Suprapubic skin (tissue), 4 donors: ENCODE data around the gene MCM8. TPM values are rescaled to one million over a fixed set of nuclear protein-coding genes. Genes with fewer than 3 reads are reported as not detected.

ENCODE experiments used
- DNase-seq, 2 donors: peaks; one replicate each; pipeline ENCODE4 v3.0.0-alpha.2; 2019; ENCODE audit warnings: low spot score in 2 of 2
- H3K27ac ChIP-seq: fragments of 200-600 bp; sonication (generic); one replicate; pipeline ENCODE4 v1.5.1; 2019
- H3K27me3 ChIP-seq: fragments of 200-600 bp; sonication (generic); one replicate; pipeline ENCODE4 v1.5.1; 2019
- H3K36me3 ChIP-seq: fragments of 200-600 bp; sonication (generic); one replicate; pipeline ENCODE4 v1.5.1; 2019
- H3K4me1 ChIP-seq: fragments of 200-600 bp; sonication (generic); one replicate; pipeline ENCODE4 v1.5.1; 2019
- H3K4me3 ChIP-seq: fragments of 200-600 bp; sonication (generic); one replicate; pipeline ENCODE4 v1.5.1; 2019; ENCODE audit warnings: mild to moderate bottlenecking
- H3K9me3 ChIP-seq: fragments of 200-600 bp; sonication (generic); one replicate; pipeline ENCODE4 v1.5.1; 2019
- EP300 ChIP-seq: sonication (generic); formaldehyde crosslinking; IDR thresholded peaks from one replicate; pipeline ENCODE4 v1.6.1; 2017; ENCODE audit warnings: antibody characterized with exemption
- POLR2A ChIP-seq, 2 donors: fragments of 450-650 bp; IDR thresholded peaks; one replicate each; pipeline ENCODE4 v1.6.1; 2017; ENCODE audit warnings: antibody characterized with exemption in 2 of 2, mild to moderate bottlenecking in 2 of 2, moderate library complexity in 2 of 2
- POLR2AphosphoS5 ChIP-seq, 3 donors: sonication (generic); formaldehyde crosslinking; IDR thresholded peaks; one replicate each; pipeline ENCODE4 v1.6.1; 2017; ENCODE audit warnings: antibody characterized with exemption in 3 of 3
- WGBS: methylation state at CpG from one replicate; pipeline ENCODE4 v1.1.5; 2018; 5-methylcytosine and 5-hydroxymethylcytosine counted together
- total RNA-seq, 4 donors: library from RNA; depleted of rRNA; stranded (reverse); fragments of >200 nt; gene quantifications; one replicate each; pipeline ENCODE4 v1.1.0, GENCODE V29; 2016
- TF ChIP-seq, protein P1 (sequence below), 2 donors: fragments of 200-600 bp in 1 of 2; fragments of 450-650 bp in 1 of 2; sonication (generic) in 1 of 2; IDR thresholded peaks; one replicate each; pipeline ENCODE4 v1.5.1; 2016 to 2019; ENCODE audit warnings: antibody characterized with exemption in 2 of 2, mild to moderate bottlenecking in 1 of 2, moderate library complexity in 1 of 2

Gene MCM8
- total RNA-seq, 4 donors from 2014 or later, result 4.0 to 6.8 (median 4.8) TPM

DNA sequence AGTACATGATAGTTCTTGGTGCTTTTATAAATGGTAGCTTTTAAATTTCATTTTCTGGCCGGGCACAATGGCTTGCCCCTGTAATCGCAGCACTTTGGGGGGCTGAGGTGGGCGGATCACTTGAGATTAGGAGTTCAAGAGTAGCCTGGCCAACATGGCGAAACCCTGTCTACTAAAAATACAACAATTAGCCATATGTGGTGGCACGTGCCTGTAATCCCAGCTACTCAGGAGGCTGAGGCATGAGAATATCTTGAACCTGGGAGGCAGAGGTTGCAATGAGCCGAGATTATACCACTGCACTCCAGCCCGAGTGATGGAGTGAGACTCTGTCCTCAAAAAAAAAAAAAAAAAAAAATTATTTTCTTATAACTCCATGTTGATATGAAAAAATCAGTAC lies 67.4 kb downstream of the MCM8 start:
- Histone ChIP-seq H3K9me3 (no peaks in the 10 kb centered on the region), H3K4me1 (no peaks in the 10 kb centered on the region), H3K36me3 (peaks cover 20% of the 10 kb centered on the region), H3K27ac (no peak overlapping the region), H3K4me3 (no peak overlapping the region), H3K27me3 (no peaks in the 10 kb centered on the region)
- WGBS, result 90% methylated on average over 7 of the region's 7 CpGs
- TF ChIP-seq, protein P1, sequence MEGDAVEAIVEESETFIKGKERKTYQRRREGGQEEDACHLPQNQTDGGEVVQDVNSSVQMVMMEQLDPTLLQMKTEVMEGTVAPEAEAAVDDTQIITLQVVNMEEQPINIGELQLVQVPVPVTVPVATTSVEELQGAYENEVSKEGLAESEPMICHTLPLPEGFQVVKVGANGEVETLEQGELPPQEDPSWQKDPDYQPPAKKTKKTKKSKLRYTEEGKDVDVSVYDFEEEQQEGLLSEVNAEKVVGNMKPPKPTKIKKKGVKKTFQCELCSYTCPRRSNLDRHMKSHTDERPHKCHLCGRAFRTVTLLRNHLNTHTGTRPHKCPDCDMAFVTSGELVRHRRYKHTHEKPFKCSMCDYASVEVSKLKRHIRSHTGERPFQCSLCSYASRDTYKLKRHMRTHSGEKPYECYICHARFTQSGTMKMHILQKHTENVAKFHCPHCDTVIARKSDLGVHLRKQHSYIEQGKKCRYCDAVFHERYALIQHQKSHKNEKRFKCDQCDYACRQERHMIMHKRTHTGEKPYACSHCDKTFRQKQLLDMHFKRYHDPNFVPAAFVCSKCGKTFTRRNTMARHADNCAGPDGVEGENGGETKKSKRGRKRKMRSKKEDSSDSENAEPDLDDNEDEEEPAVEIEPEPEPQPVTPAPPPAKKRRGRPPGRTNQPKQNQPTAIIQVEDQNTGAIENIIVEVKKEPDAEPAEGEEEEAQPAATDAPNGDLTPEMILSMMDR (IDR thresholded peaks at IDR 0.05), result no peak
- TF ChIP-seq EP300 (no peak), POLR2AphosphoS5 (IDR thresholded peaks at IDR 0.05) (no peak), POLR2A (IDR thresholded peaks at IDR 0.05) (no peak)
- DNase-seq, result no peak

DNA sequence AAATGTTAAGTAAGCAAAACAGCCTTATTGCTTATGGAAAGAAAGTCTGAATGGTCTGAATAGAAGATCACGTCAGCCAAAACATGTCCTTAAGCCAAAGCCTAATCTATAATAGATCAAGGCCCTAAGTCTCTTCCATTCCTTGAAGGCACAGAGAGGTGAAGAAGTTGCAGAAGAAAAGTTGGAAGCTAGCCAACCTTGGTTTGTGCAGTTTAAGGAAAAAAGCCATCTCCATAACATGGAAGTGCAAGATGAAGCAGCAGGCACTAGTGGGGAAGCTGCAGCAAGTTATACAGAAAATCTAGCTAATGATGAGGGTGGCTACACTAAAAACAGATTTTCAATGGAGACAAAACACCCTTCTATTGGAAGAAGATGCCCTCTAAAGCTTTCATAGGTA lies 74.3 kb downstream of the MCM8 start:
- peaks cover 28% of the 10 kb centered on the region for H3K36me3 ChIP-seq
- 100% methylated on average over 1 of the region's 1 CpG for WGBS
- no peak for DNase-seq

DNA sequence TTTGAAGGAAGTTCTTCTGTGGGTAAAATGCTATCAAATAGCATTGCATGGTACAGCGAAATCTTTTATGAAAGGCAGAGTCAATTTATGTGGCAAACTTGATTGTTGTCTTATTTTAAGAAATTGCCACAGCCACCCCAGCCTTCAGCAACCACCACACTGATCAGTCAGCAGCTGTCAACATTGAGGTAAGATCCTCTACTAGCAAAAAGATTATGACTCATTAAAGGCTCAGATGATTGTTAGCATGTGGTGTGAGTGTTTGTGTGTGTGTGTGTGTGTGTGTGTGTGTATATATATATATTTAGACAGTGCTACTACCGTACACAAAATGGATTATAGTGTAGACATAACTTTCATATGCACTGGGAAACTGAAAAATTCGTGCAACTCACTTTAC lies 75.6 kb downstream of the MCM8 start:
- peaks cover 28% of the 10 kb centered on the region for H3K36me3 ChIP-seq
- WGBS, result 90% methylated on average over 3 of the region's 3 CpGs
- H3K27me3 ChIP-seq, result no peaks in the 10 kb centered on the region

More for the DNA sequence above, 74.3 kb downstream of the MCM8 start:
- Histone ChIP-seq H3K27me3 (no peaks in the 10 kb centered on the region), H3K27ac (no peak overlapping the region), H3K4me3 (no peak overlapping the region), H3K4me1 (peaks cover 9% of the 10 kb centered on the region), H3K9me3 (no peaks in the 10 kb centered on the region)
- no peak for TF ChIP-seq POLR2AphosphoS5 (IDR thresholded peaks at IDR 0.05)
- TF ChIP-seq, protein P1 (IDR thresholded peaks at IDR 0.05), result no peak
- TF ChIP-seq POLR2A (IDR thresholded peaks at IDR 0.05), result no peak
- no peak for TF ChIP-seq EP300

DNA sequence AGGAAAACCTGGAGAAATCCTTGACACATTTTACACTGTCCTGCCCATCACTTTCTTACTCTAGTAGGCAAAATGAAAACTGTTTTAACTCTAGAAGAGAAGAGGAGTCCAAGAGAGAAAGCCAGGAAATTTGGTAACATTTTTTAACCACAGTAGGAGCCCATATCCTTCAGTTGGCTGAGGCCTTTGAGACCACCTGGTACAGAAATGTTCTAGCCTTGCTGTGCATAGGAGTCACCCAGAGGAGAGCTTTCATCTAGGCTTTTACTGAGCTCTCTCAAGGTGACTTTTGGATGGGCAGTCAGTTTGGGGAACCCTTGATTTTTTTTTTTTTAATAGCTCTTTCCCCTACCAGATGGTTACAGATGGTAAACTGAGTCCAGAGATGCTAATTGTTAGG lies 78.4 kb downstream of the MCM8 start:
- no peaks in the 10 kb centered on the region for H3K27me3 ChIP-seq
- H3K9me3 ChIP-seq, result no peaks in the 10 kb centered on the region
- peaks cover 24% of the 10 kb centered on the region for H3K36me3 ChIP-seq
- TF ChIP-seq POLR2A (IDR thresholded peaks at IDR 0.05) (no peak), EP300 (no peak), POLR2AphosphoS5 (IDR thresholded peaks at IDR 0.05) (no peak)
- TF ChIP-seq, protein P1 (IDR thresholded peaks at IDR 0.05), result no peak
- H3K4me1 ChIP-seq, result peaks cover 9% of the 10 kb centered on the region
- no peak for DNase-seq
- H3K4me3 ChIP-seq, result no peak overlapping the region
- no peak overlapping the region for H3K27ac ChIP-seq

More for the DNA sequence above, 75.6 kb downstream of the MCM8 start:
- no peaks in the 10 kb centered on the region for H3K9me3 ChIP-seq
- no peak for DNase-seq
- H3K27ac ChIP-seq, result no peak overlapping the region
- H3K4me1 ChIP-seq, result peaks cover 9% of the 10 kb centered on the region
- H3K4me3 ChIP-seq, result no peak overlapping the region
- TF ChIP-seq, protein P1 (IDR thresholded peaks at IDR 0.05), result no peak
- TF ChIP-seq POLR2AphosphoS5 (IDR thresholded peaks at IDR 0.05) (no peak), POLR2A (IDR thresholded peaks at IDR 0.05) (no peak), EP300 (no peak)

DNA sequence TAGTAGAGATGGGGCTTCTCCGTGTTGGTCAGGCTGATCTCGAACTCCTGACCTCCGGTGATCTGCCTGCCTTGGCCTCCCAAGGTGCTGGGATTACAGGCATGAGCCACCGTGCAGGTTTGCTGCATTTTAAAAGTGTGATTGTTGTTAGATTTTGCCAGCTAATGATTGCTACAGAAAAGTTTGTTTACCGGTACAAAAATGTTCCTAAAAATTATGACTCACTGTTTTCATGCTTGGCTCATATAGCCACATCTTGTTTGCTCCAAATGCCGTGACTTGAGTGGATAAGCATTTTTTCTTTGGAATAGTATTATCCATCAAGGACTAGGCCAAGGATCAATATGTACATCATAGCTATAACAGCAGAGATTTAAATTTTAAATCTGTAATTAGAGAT lies 79.1 kb downstream of the MCM8 start:
- Histone ChIP-seq H3K36me3 (peaks cover 24% of the 10 kb centered on the region), H3K9me3 (no peaks in the 10 kb centered on the region), H3K4me3 (no peak overlapping the region), H3K27me3 (no peaks in the 10 kb centered on the region), H3K4me1 (peaks cover 9% of the 10 kb centered on the region), H3K27ac (no peak overlapping the region)
- WGBS, result 56% methylated on average over 6 of the region's 6 CpGs
- no peak for DNase-seq
- no peak for TF ChIP-seq EP300
- no peak for TF ChIP-seq POLR2A (IDR thresholded peaks at IDR 0.05)
- TF ChIP-seq, protein P1 (IDR thresholded peaks at IDR 0.05), result no peak
- TF ChIP-seq POLR2AphosphoS5 (IDR thresholded peaks at IDR 0.05), result no peak
